ENCODE results near the gene EFS.

EFS gene

DNA sequence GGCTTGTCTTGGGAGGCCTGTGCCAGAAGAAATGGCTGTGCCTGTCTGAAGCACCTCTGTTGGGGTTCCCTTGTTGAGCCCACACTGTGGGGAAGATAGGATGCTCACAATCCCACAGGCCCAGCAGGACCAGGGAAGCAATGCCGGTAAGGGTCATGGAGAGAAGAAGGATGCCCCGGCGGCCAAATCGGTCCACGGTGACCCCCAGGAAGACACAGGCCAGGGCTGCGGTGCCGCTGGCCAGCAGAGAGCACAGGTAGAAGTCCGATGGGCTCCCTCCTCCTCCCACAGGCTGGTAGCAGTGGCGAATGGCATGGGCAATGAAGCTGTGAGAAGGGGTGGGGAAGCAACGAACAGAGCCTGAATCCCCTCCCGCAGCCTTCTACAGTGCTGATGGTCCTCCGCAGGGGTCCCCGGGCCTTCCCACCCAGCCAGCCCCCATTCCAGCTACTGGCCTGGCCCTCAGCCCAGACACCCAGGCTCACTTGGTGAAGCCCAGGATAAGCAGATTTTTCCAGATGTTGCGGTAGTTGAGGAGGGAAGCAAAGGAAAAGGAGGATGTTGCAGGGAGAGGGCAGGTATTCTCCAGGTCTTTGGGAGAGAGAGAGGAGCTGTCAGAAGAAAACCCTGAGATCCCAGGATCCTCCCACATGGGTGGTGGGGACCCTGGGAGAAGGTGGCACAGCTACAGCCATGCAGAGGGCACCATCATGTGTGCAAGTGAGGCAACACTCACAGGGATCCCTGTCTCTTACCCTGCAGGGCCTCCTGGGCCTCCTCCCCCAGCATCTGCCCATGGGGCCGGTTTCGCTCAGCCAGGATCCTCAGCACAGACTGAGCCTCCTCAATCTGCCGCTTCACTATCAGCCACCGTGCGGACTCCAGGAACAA, 17.3 kb downstream of the EFS start:
- no peak for DNase-seq (ENCODE audit: low read depth)
- no peak for TF ChIP-seq MYC (IDR thresholded peaks at IDR 0.05; ENCODE audit: low read depth, low read length)
- no peak for TF ChIP-seq POLR2A (IDR thresholded peaks at IDR 0.05; ENCODE audit: extremely low read depth, insufficient read length)
- TF ChIP-seq, protein P1, sequence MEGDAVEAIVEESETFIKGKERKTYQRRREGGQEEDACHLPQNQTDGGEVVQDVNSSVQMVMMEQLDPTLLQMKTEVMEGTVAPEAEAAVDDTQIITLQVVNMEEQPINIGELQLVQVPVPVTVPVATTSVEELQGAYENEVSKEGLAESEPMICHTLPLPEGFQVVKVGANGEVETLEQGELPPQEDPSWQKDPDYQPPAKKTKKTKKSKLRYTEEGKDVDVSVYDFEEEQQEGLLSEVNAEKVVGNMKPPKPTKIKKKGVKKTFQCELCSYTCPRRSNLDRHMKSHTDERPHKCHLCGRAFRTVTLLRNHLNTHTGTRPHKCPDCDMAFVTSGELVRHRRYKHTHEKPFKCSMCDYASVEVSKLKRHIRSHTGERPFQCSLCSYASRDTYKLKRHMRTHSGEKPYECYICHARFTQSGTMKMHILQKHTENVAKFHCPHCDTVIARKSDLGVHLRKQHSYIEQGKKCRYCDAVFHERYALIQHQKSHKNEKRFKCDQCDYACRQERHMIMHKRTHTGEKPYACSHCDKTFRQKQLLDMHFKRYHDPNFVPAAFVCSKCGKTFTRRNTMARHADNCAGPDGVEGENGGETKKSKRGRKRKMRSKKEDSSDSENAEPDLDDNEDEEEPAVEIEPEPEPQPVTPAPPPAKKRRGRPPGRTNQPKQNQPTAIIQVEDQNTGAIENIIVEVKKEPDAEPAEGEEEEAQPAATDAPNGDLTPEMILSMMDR (IDR thresholded peaks at IDR 0.05; ENCODE audit: low read depth, low read length) = no peak
- TF ChIP-seq, protein P2, sequence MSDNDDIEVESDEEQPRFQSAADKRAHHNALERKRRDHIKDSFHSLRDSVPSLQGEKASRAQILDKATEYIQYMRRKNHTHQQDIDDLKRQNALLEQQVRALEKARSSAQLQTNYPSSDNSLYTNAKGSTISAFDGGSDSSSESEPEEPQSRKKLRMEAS (IDR thresholded peaks at IDR 0.05; ENCODE audit: low read depth, low read length) = no peak
- H3K4me3 ChIP-seq (ENCODE audit: low read depth, low read length) = no peak overlapping the region

DNA sequence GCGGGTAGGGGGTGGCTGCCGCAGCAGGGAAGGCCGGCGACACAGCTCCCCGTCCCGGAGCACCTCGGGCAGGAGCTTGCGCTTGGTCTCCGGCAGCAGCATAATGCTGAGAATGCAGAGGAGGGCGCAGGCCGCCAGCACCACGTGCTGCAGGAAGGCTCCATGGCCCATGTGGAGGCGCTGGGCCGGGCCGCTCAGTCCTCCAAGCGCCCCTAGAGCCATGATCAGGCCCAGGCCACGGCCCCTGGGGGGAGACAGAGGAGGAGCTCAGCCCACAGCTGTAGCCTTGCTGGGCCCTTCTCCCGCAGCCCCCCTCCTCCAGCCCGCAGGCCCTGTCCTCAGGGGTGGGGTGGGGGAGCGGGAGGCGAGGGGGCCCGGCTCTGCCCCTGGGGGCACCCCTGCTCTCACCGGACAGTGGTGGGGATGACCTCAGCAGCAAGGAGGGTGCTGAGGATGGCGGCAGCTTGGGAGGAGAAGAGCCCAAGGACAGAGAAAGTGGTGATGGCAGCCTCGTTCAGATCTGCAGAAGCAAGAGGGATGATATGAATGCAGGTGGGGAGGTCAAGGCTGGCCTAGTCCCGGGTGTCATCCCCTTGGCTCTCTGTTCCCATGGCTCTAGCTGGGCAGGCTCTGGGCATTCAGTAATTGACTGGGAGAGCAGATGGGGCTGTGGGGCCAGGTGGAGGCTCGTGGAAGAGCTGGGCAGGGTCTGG, 18.1 kb downstream of the EFS start:
- no peak overlapping the region for H3K4me3 ChIP-seq (ENCODE audit: low read depth, low read length)

DNA sequence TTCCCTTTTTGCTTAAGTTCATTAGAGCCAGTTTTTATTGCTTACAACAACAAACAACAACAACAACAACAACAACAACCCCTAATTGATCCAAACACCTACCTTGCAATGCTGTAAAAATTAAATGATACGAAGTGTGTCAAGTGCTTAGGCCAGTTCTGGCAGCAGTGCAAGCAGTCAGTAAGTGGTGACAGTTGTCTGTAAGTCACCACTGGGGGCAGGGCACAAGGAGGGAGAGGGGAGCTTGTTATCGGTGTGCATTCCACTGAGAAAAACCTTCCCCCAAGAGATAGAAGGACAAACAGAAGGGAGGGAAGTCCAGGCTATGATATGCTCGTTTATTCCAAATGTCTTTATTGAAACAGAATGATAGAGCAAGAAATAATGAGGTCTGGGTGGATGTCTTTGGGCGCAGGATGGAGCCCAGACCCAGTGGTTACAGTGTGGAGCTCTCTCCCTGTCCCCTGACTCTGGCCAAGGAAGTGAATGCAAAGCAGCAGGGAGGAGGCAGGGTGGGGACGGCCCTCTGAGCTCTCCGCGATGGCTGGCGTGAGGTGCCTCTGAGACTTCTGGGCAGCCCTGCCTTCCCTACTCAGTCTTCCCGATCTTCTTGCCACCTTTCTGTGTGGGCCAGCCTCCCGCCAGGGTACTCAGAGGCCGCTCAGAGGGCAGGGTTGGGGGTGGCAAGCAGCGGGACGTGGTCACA, 18.8 kb downstream of the EFS start:
- TF ChIP-seq MYC (IDR thresholded peaks at IDR 0.05; ENCODE audit: low read depth, low read length) (no peak), POLR2A (IDR thresholded peaks at IDR 0.05; ENCODE audit: extremely low read depth, insufficient read length) (no peak)
- TF ChIP-seq, protein P2 (IDR thresholded peaks at IDR 0.05; ENCODE audit: low read depth, low read length) = no peak
- no peak overlapping the region for H3K4me3 ChIP-seq (ENCODE audit: low read depth, low read length)

More for the DNA sequence above, 18.1 kb downstream of the EFS start:
- no peak for DNase-seq (ENCODE audit: low read depth)
- TF ChIP-seq, protein P2 (IDR thresholded peaks at IDR 0.05; ENCODE audit: low read depth, low read length) = no peak
- TF ChIP-seq, protein P1 (IDR thresholded peaks at IDR 0.05; ENCODE audit: low read depth, low read length) = no peak
- TF ChIP-seq MYC (IDR thresholded peaks at IDR 0.05; ENCODE audit: low read depth, low read length) = no peak
- TF ChIP-seq POLR2A (IDR thresholded peaks at IDR 0.05; ENCODE audit: extremely low read depth, insufficient read length) = no peak

DNA sequence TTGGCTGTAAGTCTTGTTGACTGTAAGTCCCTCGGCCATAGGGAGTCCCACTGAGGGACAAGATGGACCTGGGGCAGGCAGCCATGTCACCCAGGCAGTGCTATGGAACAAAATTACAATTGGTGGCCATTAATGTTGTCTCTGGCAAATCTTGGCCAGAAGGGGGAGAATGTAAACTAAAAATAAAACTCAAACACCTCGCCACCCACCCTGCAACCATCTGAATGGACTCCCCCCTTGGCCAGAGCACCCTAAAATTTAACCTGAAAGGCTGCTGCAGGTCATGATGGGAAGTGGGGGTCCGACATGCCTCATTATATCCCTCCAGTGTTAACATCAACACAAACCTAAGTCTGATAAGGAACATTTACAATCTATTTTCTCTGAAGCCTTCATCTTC, 20.5 kb downstream of the EFS start:
- TF ChIP-seq, protein P2 (IDR thresholded peaks at IDR 0.05; ENCODE audit: low read depth, low read length) = no peak
- TF ChIP-seq MYC (IDR thresholded peaks at IDR 0.05; ENCODE audit: low read depth, low read length) (no peak), POLR2A (IDR thresholded peaks at IDR 0.05; ENCODE audit: extremely low read depth, insufficient read length) (no peak)
- TF ChIP-seq, protein P1 (IDR thresholded peaks at IDR 0.05; ENCODE audit: low read depth, low read length) = no peak
- H3K4me3 ChIP-seq (ENCODE audit: low read depth, low read length) = no peak overlapping the region
- DNase-seq (ENCODE audit: low read depth) = no peak

More for the DNA sequence above, 18.8 kb downstream of the EFS start:
- DNase-seq (ENCODE audit: low read depth) = no peak

DNA sequence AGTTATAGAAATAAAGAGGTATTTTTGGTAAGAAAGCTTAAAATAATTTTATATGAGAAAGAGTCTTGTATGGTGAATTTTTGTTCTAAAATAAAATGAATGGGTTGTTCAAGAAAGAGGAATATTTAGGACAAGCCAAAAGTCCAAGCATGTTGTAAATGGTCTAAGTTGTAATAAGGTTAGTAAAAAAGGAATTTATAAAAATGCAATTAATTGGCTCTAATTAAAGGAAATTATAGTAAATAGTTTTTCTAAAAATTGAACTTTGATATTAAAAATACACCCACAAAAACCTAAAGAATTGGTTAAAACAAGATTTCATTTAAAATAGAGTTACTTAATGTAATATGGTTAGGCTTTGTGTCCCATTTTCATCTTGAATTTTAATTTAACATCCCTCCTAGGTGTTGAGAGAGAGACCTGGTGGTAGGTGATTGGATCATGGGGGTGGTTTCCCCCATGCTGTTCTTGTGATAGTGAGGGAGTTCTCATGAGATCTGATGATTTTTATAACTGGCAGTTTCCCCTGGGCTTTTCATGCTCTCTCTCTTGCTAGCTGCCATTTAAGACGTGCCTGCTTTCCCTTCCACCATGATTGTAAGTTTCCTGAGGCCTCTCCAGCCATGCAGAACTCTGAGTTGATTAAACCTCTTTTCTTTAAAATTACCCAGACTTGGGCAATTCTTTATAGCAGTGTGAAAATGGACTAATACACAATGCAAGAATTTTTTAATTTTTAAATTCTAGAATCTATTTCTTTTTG, 25.3 kb downstream of the EFS start:
- no peak overlapping the region for H3K4me3 ChIP-seq (ENCODE audit: low read depth, low read length)
- TF ChIP-seq MYC (IDR thresholded peaks at IDR 0.05; ENCODE audit: low read depth, low read length) = no peak
- TF ChIP-seq, protein P2 (IDR thresholded peaks at IDR 0.05; ENCODE audit: low read depth, low read length) = no peak
- no peak for DNase-seq (ENCODE audit: low read depth)

DNA sequence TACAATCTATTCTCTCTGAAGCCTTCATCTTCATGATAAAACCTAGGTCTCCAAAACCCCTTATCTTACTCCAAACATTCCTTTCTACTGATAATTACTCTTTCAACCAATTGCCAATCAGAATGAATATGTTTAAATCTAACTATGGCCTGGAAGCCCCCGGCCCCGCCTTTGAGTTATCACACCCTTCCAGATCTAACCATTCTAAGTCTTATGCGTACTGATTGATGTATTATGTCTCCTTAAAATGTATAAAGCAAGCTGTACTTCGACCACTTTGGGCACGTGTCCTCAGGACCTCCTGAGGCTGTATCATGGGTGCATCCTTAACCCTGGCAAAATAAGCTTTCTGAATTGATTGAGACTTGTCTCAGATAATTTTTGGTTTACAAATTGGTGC, 29.3 kb downstream of the EFS start:
- H3K4me3 ChIP-seq (ENCODE audit: low read depth, low read length) = no peak overlapping the region
- DNase-seq (ENCODE audit: low read depth) = no peak
- TF ChIP-seq, protein P1 (IDR thresholded peaks at IDR 0.05; ENCODE audit: low read depth, low read length) = no peak
- TF ChIP-seq POLR2A (IDR thresholded peaks at IDR 0.05; ENCODE audit: extremely low read depth, insufficient read length) (no peak), MYC (IDR thresholded peaks at IDR 0.05; ENCODE audit: low read depth, low read length) (no peak)
- TF ChIP-seq, protein P2 (IDR thresholded peaks at IDR 0.05; ENCODE audit: low read depth, low read length) = no peak
